GM10248 (cell line): ENCODE data around the gene LIMS2.

Source experiments
- CTCF ChIA-PET: fragments of 300-600 bp; sonication (Branson Sonifier 250); formaldehyde crosslinking; extraction: SDS; loops from one replicate; lab custom pipeline; 2021; ENCODE audit warnings: antibody characterized with exemption; lab: Yijun Ruan, JAX
- POLR2A ChIA-PET: fragments of 350-650 bp; sonication (Branson Sonifier 250); formaldehyde crosslinking; extraction: SDS; loops from one replicate; lab custom pipeline; 2020; ENCODE audit warnings: antibody characterized with exemption; lab: Yijun Ruan, JAX
- DNase-seq: peaks from one replicate; pipeline ENCODE4 v3.0.0; 2012; ENCODE audit errors: extremely low spot score
- TF ChIP-seq, protein P1 (sequence below): IDR thresholded peaks from 2 replicates; pipeline ENCODE4 v1.5.1; 2012; ENCODE audit warnings: mild to moderate bottlenecking, low read depth; ENCODE audit errors: extremely low read depth, missing control alignments, control extremely low read depth

Gene LIMS2

DNA sequence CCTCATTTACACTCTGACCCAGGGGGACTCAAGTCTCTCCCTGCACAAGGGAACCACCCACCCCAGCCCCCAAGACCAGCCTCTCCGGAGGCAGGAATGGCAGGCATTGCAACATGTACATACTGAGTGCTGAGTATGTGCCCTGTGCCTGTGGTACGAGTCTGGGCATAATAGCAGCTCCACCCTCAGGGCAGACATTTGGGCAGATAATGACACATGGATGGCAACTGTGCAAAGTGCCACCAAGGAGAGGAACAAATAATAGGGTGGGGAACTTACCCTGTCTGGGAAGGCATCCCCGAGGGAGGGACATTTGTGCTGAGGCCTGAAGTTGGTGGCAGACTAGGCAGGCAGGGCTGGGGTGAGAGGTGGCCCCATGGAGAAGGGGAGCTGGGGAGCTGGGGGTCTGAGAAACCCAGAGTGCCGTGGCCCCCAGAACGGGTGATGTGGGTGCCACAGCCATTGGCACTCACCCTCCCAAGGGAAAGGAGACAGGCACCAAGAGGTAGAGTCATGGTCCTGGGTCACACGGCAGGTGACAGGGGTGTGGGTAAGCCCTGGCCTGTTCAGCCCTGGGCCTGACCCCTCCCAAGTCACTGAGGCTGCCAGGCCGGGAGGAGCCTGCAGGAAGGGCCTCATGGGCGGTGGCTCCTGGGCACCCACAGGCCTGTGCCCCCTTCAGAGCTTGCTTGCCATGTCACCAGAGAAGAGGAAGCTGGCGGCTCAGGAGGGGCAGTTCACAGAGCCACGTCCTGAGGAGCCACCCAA lies 45.0 kb downstream of the LIMS2 start:
- TF ChIP-seq, protein P1, sequence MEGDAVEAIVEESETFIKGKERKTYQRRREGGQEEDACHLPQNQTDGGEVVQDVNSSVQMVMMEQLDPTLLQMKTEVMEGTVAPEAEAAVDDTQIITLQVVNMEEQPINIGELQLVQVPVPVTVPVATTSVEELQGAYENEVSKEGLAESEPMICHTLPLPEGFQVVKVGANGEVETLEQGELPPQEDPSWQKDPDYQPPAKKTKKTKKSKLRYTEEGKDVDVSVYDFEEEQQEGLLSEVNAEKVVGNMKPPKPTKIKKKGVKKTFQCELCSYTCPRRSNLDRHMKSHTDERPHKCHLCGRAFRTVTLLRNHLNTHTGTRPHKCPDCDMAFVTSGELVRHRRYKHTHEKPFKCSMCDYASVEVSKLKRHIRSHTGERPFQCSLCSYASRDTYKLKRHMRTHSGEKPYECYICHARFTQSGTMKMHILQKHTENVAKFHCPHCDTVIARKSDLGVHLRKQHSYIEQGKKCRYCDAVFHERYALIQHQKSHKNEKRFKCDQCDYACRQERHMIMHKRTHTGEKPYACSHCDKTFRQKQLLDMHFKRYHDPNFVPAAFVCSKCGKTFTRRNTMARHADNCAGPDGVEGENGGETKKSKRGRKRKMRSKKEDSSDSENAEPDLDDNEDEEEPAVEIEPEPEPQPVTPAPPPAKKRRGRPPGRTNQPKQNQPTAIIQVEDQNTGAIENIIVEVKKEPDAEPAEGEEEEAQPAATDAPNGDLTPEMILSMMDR: no peak
- ChIA-PET POLR2A (no interaction called here), CTCF (interaction anchor here (1.6 kb wide), 1 partner anchor 39 kb away, joined by 4 read pairs; no protein-coding TSS in a partner anchor)
- DNase-seq: no peak

DNA sequence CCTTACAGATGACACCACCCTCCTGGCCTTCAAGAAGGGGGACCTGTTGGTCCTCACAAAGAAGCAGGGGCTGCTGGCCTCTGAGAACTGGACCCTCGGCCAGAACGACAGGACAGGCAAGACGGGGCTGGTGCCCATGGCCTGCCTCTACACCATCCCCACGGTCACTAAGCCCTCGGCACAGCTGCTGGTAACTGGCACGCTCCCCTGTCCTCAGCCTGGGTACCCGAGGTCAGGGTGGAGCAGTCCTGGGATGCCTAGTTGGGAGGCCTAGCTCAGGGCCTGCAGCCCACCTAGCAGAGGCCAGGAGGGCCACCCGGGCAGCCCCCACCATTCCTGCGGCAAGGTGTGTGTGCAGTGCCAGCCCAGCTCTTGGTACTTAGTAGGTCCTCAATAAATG lies 45.7 kb downstream of the LIMS2 start:
- ChIA-PET POLR2A (no interaction called here), CTCF (interaction anchor here (1.6 kb wide), 1 partner anchor 38 kb away, joined by 4 read pairs; no protein-coding TSS in a partner anchor)
- TF ChIP-seq, protein P1: no peak
- DNase-seq: no peak

DNA sequence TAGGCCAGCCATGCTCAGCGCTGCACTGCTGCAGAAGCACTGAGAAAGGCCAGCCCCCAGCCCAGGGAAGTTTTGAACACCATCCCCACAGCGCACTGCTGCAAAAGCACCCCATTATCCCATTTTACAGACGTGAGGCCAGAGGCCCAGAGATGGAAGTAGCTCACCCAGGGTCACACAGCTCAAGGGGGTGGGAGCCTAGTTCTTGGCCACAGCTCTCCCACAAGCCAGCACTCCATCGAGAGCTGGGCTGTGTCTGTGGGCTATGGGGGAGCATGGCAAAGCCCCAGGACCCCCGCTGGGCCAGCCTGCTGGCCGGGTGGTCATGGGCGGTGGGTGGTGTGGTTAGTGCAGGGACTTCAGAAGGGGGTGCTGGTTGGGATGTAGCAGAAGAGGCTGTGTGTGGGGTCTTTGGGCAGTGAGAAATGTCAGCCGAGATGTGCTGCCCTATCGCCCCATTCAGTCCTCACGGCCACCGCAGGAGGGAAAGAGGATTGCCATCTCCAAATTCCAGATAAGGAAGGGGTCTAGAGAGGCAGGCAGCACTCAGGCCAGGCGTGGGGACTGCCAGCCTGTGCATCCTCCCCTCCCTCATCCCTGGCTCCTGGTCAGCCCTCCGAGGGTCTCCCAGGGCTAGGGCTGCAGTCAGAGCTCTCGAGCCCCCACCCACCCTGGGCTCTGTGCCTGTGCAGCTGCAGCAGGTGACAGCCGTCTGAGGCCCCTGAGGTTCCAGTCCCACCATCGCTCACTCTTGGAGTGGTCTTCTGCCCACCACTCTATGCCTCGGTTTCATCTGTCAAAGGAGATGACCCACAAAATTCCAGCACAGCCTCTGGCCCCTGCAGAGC lies 46.3 kb downstream of the LIMS2 start:
- DNase-seq: no peak
- ChIA-PET POLR2A (no interaction called here), CTCF (interaction anchor here (1.3 to 1.6 kb wide), 4 partner anchors 8 to 37 kb away, joined by 4 to 5 read pairs (median 4); no protein-coding TSS in a partner anchor)
- TF ChIP-seq, protein P1: no peak

DNA sequence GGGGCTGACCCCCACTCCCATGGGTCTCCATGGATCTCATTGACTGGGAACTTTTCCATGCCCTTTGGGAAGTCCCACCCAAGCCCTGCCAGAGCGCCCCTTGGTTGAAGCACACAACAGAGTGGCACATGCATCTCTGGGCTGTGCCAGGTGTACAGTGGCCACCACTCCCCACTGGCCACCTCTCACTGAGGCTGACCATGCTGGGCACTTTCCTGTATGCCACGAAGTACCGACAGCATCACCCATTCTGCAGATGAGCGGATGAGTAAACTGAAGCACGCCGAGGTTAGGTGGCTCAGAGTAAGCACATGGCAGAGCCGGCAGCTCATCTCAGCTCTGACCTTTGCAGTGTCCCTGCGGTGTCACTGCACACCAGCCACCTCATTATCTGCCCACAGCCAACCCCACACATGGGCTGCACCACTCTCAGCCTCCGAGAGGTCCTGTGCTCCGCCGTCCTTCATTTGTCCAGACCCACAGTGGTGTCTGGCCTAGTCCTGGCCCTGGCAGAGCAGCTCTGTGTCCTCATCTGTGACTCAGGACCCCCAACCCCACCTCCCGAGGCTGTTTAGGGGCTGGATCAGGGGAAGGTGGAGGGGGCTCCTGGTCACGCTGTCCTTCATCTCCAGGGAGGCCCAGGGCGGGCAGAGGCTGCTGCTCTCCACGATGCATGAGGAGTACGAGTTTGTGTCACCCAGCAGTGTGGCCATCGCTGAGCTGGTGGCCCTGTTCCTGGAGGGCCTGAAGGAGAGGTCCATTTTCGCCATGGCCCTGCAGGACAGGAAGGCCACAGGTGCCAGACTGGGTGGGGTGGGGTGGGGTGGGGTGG lies 47.4 kb downstream of the LIMS2 start:
- DNase-seq: no peak
- POLR2A ChIA-PET: no interaction called here
- CTCF ChIA-PET: interaction anchor here (1.2 to 1.4 kb wide), 4 partner anchors 9 to 24 kb away, joined by 3 to 5 read pairs (median 4); no protein-coding TSS in a partner anchor
- TF ChIP-seq, protein P1: no peak

GRCh38 chr2:127626917-127627739 lies 48.2 kb downstream of the LIMS2 start:
- ChIA-PET POLR2A (no interaction called here), CTCF (interaction anchor here (1.2 to 3.1 kb wide), 4 partner anchors 10 to 36 kb away, joined by 3 to 9 read pairs (median 4); no protein-coding TSS in a partner anchor)
- no peak for DNase-seq
- TF ChIP-seq, protein P1: no peak
